Vagina (tissue), 2 donors: ENCODE data around the gene OPN4. TPM values are rescaled to one million over a fixed set of nuclear protein-coding genes. Genes with fewer than 3 reads are reported as not detected.
"Not testable (repeated sequence)": the region's sequence is repeated elsewhere in the genome, so short reads cannot be mapped to it uniquely, and the experiment has no call there.

Experiments
- DNase-seq, 2 donors: peaks; one replicate each; pipeline ENCODE4 v3.0.0-alpha.2; 2017; ENCODE audit errors: extremely low spot score in 2 of 2
- H3K27ac ChIP-seq: fragments of 200-600 bp; sonication (generic); one replicate; pipeline ENCODE4 v1.5.1; 2019
- H3K27me3 ChIP-seq: fragments of 200-600 bp; sonication (generic); one replicate; pipeline ENCODE4 v1.5.1; 2019
- H3K36me3 ChIP-seq, 2 donors: fragments of 200-600 bp; sonication (generic); one replicate each; pipeline ENCODE4 v1.5.1; 2017 to 2019
- H3K4me1 ChIP-seq: fragments of 200-600 bp; sonication (generic); one replicate; pipeline ENCODE4 v1.5.1; 2019
- H3K4me3 ChIP-seq, 2 donors: fragments of 200-600 bp; sonication (generic); 1 replicate in 1 of 2; 2 replicates in 1 of 2; pipeline ENCODE4 v1.5.1; 2016 to 2019
- H3K9me3 ChIP-seq: fragments of 200-600 bp; sonication (generic); one replicate; pipeline ENCODE4 v1.5.1; 2019
- POLR2A ChIP-seq, 2 donors: fragments of 450-650 bp; IDR thresholded peaks; one replicate each; pipeline ENCODE4 v1.6.1; 2017; ENCODE audit warnings: antibody characterized with exemption in 2 of 2, mild to moderate bottlenecking in 2 of 2, moderate library complexity in 2 of 2
- POLR2AphosphoS5 ChIP-seq, 2 donors: sonication (generic); formaldehyde crosslinking; IDR thresholded peaks; one replicate each; pipeline ENCODE4 v1.9.0; 2017; ENCODE audit warnings: antibody characterized with exemption in 2 of 2, mild to moderate bottlenecking in 2 of 2, low read depth in 1 of 2; ENCODE audit not compliant: insufficient read depth in 1 of 2
- intact Hi-C: fragments of 100-400 bp; cut with DNase I; formaldehyde crosslinking; loops from one replicate; pipeline ENCODE4 v1.15.1; 2023
- total RNA-seq: library from RNA; depleted of rRNA; stranded (reverse); fragments of >200 nt; gene quantifications from one replicate; pipeline ENCODE4 v1.2.3, GENCODE V29; 2016
- TF ChIP-seq, protein P1 (sequence below), 3 experiments: fragments of 450-650 bp in 2 of 3; fragments of 200-600 bp in 1 of 3; sonication (generic) in 1 of 3; IDR thresholded peaks; one replicate each; pipeline ENCODE4 v1.5.1; 2017 to 2019; ENCODE audit warnings: antibody characterized with exemption in 3 of 3, mild to moderate bottlenecking in 2 of 3, moderate library complexity in 2 of 3

OPN4 gene
- total RNA-seq, 1 donor from 2014 or later, result not detected

- no peak overlapping the region for H3K4me3 ChIP-seq
- H3K36me3 ChIP-seq, result no peaks in the 10 kb centered on the region
- intact Hi-C loops, result no loop called here
- TF ChIP-seq POLR2A (IDR thresholded peaks at IDR 0.05), result no peak
- TF ChIP-seq, protein P1, sequence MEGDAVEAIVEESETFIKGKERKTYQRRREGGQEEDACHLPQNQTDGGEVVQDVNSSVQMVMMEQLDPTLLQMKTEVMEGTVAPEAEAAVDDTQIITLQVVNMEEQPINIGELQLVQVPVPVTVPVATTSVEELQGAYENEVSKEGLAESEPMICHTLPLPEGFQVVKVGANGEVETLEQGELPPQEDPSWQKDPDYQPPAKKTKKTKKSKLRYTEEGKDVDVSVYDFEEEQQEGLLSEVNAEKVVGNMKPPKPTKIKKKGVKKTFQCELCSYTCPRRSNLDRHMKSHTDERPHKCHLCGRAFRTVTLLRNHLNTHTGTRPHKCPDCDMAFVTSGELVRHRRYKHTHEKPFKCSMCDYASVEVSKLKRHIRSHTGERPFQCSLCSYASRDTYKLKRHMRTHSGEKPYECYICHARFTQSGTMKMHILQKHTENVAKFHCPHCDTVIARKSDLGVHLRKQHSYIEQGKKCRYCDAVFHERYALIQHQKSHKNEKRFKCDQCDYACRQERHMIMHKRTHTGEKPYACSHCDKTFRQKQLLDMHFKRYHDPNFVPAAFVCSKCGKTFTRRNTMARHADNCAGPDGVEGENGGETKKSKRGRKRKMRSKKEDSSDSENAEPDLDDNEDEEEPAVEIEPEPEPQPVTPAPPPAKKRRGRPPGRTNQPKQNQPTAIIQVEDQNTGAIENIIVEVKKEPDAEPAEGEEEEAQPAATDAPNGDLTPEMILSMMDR (IDR thresholded peaks at IDR 0.05), result no peak
- no peak for TF ChIP-seq POLR2AphosphoS5 (IDR thresholded peaks at IDR 0.05; ENCODE audit: insufficient read depth in 1 of 2, low read depth in 1 of 2)
- H3K4me1 ChIP-seq, result no peaks in the 10 kb centered on the region
- H3K27me3 ChIP-seq, result no peaks in the 10 kb centered on the region
- no peak overlapping the region for H3K27ac ChIP-seq
- no peak for DNase-seq
- H3K9me3 ChIP-seq, result no peaks in the 10 kb centered on the region
Measured at GRCh38 chr10:86613905-86614304, 40.4 kb upstream of the OPN4 start.

DNA sequence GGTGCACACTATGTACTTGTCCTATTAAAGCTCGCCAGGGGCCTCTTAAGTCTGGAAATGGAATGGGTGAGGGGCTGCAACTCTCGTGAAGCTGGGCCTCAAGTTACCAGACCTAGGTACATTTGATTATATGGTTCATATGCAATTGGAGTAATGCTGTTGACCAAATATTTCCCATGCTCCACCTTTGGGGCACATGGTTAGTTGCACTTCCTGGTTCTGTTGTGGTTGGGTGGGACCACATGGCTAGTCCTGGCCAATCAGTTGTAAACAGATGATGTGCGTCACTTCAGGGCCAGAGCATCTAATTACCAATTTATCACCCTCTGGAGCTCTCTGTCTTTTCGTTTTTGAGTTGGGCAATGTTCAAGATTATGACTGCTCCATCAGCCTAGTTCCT, 39.5 kb upstream of the OPN4 start:
- Histone ChIP-seq H3K27me3 (no peaks in the 10 kb centered on the region), H3K9me3 (no peaks in the 10 kb centered on the region), H3K27ac (no peak overlapping the region), H3K4me1 (no peaks in the 10 kb centered on the region), H3K4me3 (no peak overlapping the region), H3K36me3 (no peaks in the 10 kb centered on the region)
- intact Hi-C loops, result no loop called here
- no peak for DNase-seq
- TF ChIP-seq POLR2AphosphoS5 (IDR thresholded peaks at IDR 0.05; ENCODE audit: insufficient read depth in 1 of 2, low read depth in 1 of 2) (no peak), POLR2A (IDR thresholded peaks at IDR 0.05) (no peak)
- TF ChIP-seq, protein P1 (IDR thresholded peaks at IDR 0.05), result no peak

GRCh38 chr10:86617278-86617677, 37.1 kb upstream of the OPN4 start:
- H3K4me3 ChIP-seq, H3K36me3 ChIP-seq, H3K4me1 ChIP-seq, H3K27me3 ChIP-seq, DNase-seq, H3K9me3 ChIP-seq, H3K27ac ChIP-seq, intact Hi-C loops: not testable (repeated sequence)

GRCh38 chr10:86628311-86628710, 26.0 kb upstream of the OPN4 start:
- H3K4me1 ChIP-seq, result peaks cover 10% of the 10 kb centered on the region
- no peaks in the 10 kb centered on the region for H3K9me3 ChIP-seq
- TF ChIP-seq POLR2A (IDR thresholded peaks at IDR 0.05) (no peak), POLR2AphosphoS5 (IDR thresholded peaks at IDR 0.05; ENCODE audit: insufficient read depth in 1 of 2, low read depth in 1 of 2) (no peak)
- TF ChIP-seq, protein P1 (IDR thresholded peaks at IDR 0.05), result no peak
- no peaks in the 10 kb centered on the region for H3K27me3 ChIP-seq
- H3K27ac ChIP-seq, result no peak overlapping the region
- no peak overlapping the region for H3K4me3 ChIP-seq
- intact Hi-C loops, result no loop called here
- no peaks in the 10 kb centered on the region for H3K36me3 ChIP-seq
- no peak for DNase-seq

DNA sequence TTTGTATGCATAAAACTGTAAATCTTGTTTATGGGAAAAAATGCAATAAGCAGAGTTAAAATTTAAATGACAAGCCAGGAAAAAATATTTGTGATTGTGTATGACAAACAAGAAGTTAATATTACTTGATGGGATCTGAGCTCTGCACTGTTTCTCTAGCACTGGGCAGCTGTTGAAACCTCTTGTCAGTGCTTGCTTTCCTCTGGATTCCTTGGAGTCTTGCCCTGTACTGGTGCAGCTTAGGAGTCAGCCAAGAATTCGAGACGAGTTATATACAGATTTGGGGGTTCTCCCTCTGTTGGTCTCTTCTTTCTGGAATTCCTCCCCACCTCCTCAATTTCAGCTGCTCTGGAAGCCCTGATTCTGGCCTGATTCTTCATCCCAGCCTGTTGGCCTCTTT, 24.3 kb upstream of the OPN4 start:
- Histone ChIP-seq H3K36me3 (no peaks in the 10 kb centered on the region), H3K4me3 (no peak overlapping the region), H3K27me3 (no peaks in the 10 kb centered on the region), H3K9me3 (no peaks in the 10 kb centered on the region), H3K27ac (no peak overlapping the region), H3K4me1 (peaks cover 10% of the 10 kb centered on the region)
- intact Hi-C loops, result no loop called here
- DNase-seq, result no peak
- TF ChIP-seq POLR2A (IDR thresholded peaks at IDR 0.05), result no peak
- no peak for TF ChIP-seq POLR2AphosphoS5 (IDR thresholded peaks at IDR 0.05; ENCODE audit: insufficient read depth in 1 of 2, low read depth in 1 of 2)
- TF ChIP-seq, protein P1 (IDR thresholded peaks at IDR 0.05), result no peak
